ENCODE results near the gene SEMA4F.

SEMA4F gene

GRCh38 chr2:74704216-74704615 is 50.2 kb downstream of the SEMA4F start:
- no peak overlapping the region for H3K27ac ChIP-seq (replicated peaks)
- no peak overlapping the region for H3K4me3 ChIP-seq (replicated peaks; ENCODE audit: insufficient read depth, low read length)
- no peaks in the 10 kb centered on the region for H3K27me3 ChIP-seq (ENCODE audit: insufficient read depth, poor library complexity, severe bottlenecking)
- TF ChIP-seq POLR2AphosphoS5 (IDR thresholded peaks at IDR 0.05; ENCODE audit: low read depth) (no peak), SPI1 (IDR thresholded peaks at IDR 0.05; ENCODE audit: borderline replicate concordance, low read depth) (no peak), REST (IDR thresholded peaks at IDR 0.05; ENCODE audit: insufficient replicate concordance, low read depth) (no peak), CTCF (IDR thresholded peaks at IDR 0.05; ENCODE audit: insufficient read depth, low read length) (no peak), GABPA (IDR thresholded peaks at IDR 0.05; ENCODE audit: low read depth) (no peak)
- no peak for DNase-seq (ENCODE audit: low read depth in 1 of 2, low spot score in 1 of 2)

- Histone ChIP-seq H3K27ac (replicated peaks) (no peak overlapping the region), H3K27me3 (ENCODE audit: insufficient read depth, poor library complexity, severe bottlenecking) (no peaks in the 10 kb centered on the region), H3K4me3 (replicated peaks; ENCODE audit: insufficient read depth, low read length) (no peak overlapping the region)
- DNase-seq (ENCODE audit: low read depth in 1 of 2, low spot score in 1 of 2) = no peak
- TF ChIP-seq SPI1 (IDR thresholded peaks at IDR 0.05; ENCODE audit: borderline replicate concordance, low read depth) = no peak
- no peak for TF ChIP-seq CTCF (IDR thresholded peaks at IDR 0.05; ENCODE audit: insufficient read depth, low read length)
- TF ChIP-seq POLR2AphosphoS5 (IDR thresholded peaks at IDR 0.05; ENCODE audit: low read depth) = no peak
- no peak for TF ChIP-seq GABPA (IDR thresholded peaks at IDR 0.05; ENCODE audit: low read depth)
- no peak for TF ChIP-seq REST (IDR thresholded peaks at IDR 0.05; ENCODE audit: insufficient replicate concordance, low read depth)
These were observed 52.7 kb downstream of the SEMA4F start for GRCh38 chr2:74706741-74707140.

GRCh38 chr2:74707837-74708236 is 53.8 kb downstream of the SEMA4F start:
- no peak for DNase-seq (ENCODE audit: low read depth in 1 of 2, low spot score in 1 of 2)
- H3K27me3 ChIP-seq (ENCODE audit: insufficient read depth, poor library complexity, severe bottlenecking) = no peaks in the 10 kb centered on the region
- no peak overlapping the region for H3K4me3 ChIP-seq (replicated peaks; ENCODE audit: insufficient read depth, low read length)
- no peak for TF ChIP-seq CTCF (IDR thresholded peaks at IDR 0.05; ENCODE audit: insufficient read depth, low read length)
- TF ChIP-seq SPI1 (IDR thresholded peaks at IDR 0.05; ENCODE audit: borderline replicate concordance, low read depth) = no peak
- no peak overlapping the region for H3K27ac ChIP-seq (replicated peaks)

- Histone ChIP-seq H3K27ac (replicated peaks) (peak overlapping the region; percentile 9; the same call in 1 of the 2 replicates), H3K4me3 (replicated peaks; ENCODE audit: insufficient read depth, low read length) (no peak overlapping the region), H3K27me3 (ENCODE audit: insufficient read depth, poor library complexity, severe bottlenecking) (no peaks in the 10 kb centered on the region)
- DNase-seq (ENCODE audit: low read depth in 1 of 2, low spot score in 1 of 2) = peak; percentile 14 to 23
- TF ChIP-seq REST (IDR thresholded peaks at IDR 0.05; ENCODE audit: insufficient replicate concordance, low read depth) = no peak
- TF ChIP-seq SPI1 (IDR thresholded peaks at IDR 0.05; ENCODE audit: borderline replicate concordance, low read depth) = no peak
- no peak for TF ChIP-seq CTCF (IDR thresholded peaks at IDR 0.05; ENCODE audit: insufficient read depth, low read length)
- TF ChIP-seq GABPA (IDR thresholded peaks at IDR 0.05; ENCODE audit: low read depth) = no peak
- no peak for TF ChIP-seq POLR2AphosphoS5 (IDR thresholded peaks at IDR 0.05; ENCODE audit: low read depth)
These were observed 54.2 kb downstream of the SEMA4F start for GRCh38 chr2:74708296-74708695.
